ENCODE measurements around the gene PLXNA4. TPM values are rescaled to one million over a fixed set of nuclear protein-coding genes. Genes with fewer than 3 reads are reported as not detected.

Gene PLXNA4
- total and polyA plus RNA-seq, 9 of the 15 experiments (the other 6 are each of a cell fraction or from before 2014, with no cell fraction given), result under 0.01 to 0.09 TPM; not detected in 7

DNA sequence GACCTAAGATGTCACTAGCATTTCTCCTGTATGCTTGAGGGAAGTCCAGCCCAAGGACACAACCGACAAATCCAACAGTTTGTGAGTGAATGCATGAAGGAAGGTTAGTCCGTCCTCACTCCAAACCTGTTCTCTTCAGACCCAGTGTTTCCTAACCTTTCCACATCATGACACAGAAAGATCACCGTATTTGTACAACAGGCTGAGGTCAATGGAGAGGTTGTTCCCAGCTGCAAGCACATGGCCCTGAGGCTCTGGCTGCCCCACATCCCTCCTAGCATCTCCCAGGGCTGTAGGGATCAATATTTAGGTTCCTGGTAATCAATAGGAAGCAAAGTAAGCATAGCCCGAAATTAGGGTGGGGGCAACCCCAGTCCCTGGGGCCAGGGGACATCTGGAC, 227.9 kb downstream of the PLXNA4 start:
- Histone ChIP-seq H3K9ac (ENCODE audit: insufficient read depth in 1 of 2, low read depth in 2 of 2, low read length in 2 of 2) (no peak overlapping the region), H3K79me2 (ENCODE audit: control insufficient read depth, insufficient read depth, low read length) (no peaks in the 10 kb centered on the region), H3K36me3 (ENCODE audit: control insufficient read depth, insufficient read depth, low read length) (no peaks in the 10 kb centered on the region), H3K4me2 (ENCODE audit: insufficient read depth, low read length) (no peak overlapping the region), H3K4me1 (replicated peaks in 1 of 2; ENCODE audit: control insufficient read depth in 2 of 2, insufficient read depth in 2 of 2, low read length in 2 of 2) (no peaks in the 10 kb centered on the region), H3K9me3 (replicated peaks; ENCODE audit: control insufficient read depth, insufficient read depth, low read depth, low read length) (no peaks in the 10 kb centered on the region), H3K9me1 (ENCODE audit: control insufficient read depth, insufficient read depth, low read length) (no peaks in the 10 kb centered on the region), H3K4me3 (no peak overlapping the region), H4K20me1 (replicated peaks; ENCODE audit: control insufficient read depth, insufficient read depth, low read length) (no peaks in the 10 kb centered on the region), H3K27me3 (ENCODE audit: control insufficient read depth in 2 of 2, insufficient read depth in 2 of 2, low read length in 2 of 2) (peaks cover 6 to 30% of the 10 kb centered on the region in 2 experiments; a peak in 4 of 5 replicates), H3K27ac (ENCODE audit: extremely low read depth, low read depth, low read length) (no peak overlapping the region), H2AFZ (ENCODE audit: low read depth, low read length) (no peak overlapping the region)
- FAIRE-seq (no peak), DNase-seq (ENCODE audit: extremely low read depth in 1 of 4, low spot score in 3 of 4) (no peak), ATAC-seq (no peak)
- ChIA-PET CTCF (ENCODE audit: low intra/inter-chr PET ratio) (no interaction called here), POLR2A (interaction anchor here (0.7 kb wide), 1 partner anchor 75 kb away, joined by 3 read pairs; no protein-coding TSS in a partner anchor)
- in situ Hi-C loops (cut with MboI), result no loop called here
- WGBS (ENCODE audit: insufficient coverage, low coverage, missing lambda C conversion rate), result 0% methylated on average over 4 of the region's 4 CpGs
- intact Hi-C loops (cut with micrococcal nuclease), result no loop called here
- BruUV-seq (replicated peaks), result no TSS peak
- no peak for TF ChIP-seq PRPF4 (IDR thresholded peaks at IDR 0.05; ENCODE audit: insufficient read depth, low read depth, low read length, poor library complexity, severe bottlenecking)
- TF ChIP-seq, protein P1, sequence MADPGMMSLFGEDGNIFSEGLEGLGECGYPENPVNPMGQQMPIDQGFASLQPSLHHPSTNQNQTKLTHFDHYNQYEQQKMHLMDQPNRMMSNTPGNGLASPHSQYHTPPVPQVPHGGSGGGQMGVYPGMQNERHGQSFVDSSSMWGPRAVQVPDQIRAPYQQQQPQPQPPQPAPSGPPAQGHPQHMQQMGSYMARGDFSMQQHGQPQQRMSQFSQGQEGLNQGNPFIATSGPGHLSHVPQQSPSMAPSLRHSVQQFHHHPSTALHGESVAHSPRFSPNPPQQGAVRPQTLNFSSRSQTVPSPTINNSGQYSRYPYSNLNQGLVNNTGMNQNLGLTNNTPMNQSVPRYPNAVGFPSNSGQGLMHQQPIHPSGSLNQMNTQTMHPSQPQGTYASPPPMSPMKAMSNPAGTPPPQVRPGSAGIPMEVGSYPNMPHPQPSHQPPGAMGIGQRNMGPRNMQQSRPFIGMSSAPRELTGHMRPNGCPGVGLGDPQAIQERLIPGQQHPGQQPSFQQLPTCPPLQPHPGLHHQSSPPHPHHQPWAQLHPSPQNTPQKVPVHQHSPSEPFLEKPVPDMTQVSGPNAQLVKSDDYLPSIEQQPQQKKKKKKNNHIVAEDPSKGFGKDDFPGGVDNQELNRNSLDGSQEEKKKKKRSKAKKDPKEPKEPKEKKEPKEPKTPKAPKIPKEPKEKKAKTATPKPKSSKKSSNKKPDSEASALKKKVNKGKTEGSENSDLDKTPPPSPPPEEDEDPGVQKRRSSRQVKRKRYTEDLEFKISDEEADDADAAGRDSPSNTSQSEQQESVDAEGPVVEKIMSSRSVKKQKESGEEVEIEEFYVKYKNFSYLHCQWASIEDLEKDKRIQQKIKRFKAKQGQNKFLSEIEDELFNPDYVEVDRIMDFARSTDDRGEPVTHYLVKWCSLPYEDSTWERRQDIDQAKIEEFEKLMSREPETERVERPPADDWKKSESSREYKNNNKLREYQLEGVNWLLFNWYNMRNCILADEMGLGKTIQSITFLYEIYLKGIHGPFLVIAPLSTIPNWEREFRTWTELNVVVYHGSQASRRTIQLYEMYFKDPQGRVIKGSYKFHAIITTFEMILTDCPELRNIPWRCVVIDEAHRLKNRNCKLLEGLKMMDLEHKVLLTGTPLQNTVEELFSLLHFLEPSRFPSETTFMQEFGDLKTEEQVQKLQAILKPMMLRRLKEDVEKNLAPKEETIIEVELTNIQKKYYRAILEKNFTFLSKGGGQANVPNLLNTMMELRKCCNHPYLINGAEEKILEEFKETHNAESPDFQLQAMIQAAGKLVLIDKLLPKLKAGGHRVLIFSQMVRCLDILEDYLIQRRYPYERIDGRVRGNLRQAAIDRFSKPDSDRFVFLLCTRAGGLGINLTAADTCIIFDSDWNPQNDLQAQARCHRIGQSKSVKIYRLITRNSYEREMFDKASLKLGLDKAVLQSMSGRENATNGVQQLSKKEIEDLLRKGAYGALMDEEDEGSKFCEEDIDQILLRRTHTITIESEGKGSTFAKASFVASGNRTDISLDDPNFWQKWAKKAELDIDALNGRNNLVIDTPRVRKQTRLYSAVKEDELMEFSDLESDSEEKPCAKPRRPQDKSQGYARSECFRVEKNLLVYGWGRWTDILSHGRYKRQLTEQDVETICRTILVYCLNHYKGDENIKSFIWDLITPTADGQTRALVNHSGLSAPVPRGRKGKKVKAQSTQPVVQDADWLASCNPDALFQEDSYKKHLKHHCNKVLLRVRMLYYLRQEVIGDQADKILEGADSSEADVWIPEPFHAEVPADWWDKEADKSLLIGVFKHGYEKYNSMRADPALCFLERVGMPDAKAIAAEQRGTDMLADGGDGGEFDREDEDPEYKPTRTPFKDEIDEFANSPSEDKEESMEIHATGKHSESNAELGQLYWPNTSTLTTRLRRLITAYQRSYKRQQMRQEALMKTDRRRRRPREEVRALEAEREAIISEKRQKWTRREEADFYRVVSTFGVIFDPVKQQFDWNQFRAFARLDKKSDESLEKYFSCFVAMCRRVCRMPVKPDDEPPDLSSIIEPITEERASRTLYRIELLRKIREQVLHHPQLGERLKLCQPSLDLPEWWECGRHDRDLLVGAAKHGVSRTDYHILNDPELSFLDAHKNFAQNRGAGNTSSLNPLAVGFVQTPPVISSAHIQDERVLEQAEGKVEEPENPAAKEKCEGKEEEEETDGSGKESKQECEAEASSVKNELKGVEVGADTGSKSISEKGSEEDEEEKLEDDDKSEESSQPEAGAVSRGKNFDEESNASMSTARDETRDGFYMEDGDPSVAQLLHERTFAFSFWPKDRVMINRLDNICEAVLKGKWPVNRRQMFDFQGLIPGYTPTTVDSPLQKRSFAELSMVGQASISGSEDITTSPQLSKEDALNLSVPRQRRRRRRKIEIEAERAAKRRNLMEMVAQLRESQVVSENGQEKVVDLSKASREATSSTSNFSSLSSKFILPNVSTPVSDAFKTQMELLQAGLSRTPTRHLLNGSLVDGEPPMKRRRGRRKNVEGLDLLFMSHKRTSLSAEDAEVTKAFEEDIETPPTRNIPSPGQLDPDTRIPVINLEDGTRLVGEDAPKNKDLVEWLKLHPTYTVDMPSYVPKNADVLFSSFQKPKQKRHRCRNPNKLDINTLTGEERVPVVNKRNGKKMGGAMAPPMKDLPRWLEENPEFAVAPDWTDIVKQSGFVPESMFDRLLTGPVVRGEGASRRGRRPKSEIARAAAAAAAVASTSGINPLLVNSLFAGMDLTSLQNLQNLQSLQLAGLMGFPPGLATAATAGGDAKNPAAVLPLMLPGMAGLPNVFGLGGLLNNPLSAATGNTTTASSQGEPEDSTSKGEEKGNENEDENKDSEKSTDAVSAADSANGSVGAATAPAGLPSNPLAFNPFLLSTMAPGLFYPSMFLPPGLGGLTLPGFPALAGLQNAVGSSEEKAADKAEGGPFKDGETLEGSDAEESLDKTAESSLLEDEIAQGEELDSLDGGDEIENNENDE (IDR thresholded peaks at IDR 0.05; ENCODE audit: low read depth, low read length), result no peak
- TF ChIP-seq, protein P2, sequence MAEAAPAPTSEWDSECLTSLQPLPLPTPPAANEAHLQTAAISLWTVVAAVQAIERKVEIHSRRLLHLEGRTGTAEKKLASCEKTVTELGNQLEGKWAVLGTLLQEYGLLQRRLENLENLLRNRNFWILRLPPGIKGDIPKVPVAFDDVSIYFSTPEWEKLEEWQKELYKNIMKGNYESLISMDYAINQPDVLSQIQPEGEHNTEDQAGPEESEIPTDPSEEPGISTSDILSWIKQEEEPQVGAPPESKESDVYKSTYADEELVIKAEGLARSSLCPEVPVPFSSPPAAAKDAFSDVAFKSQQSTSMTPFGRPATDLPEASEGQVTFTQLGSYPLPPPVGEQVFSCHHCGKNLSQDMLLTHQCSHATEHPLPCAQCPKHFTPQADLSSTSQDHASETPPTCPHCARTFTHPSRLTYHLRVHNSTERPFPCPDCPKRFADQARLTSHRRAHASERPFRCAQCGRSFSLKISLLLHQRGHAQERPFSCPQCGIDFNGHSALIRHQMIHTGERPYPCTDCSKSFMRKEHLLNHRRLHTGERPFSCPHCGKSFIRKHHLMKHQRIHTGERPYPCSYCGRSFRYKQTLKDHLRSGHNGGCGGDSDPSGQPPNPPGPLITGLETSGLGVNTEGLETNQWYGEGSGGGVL (CRISPR knock-in tag; IDR thresholded peaks at IDR 0.05), result no peak
- TF ChIP-seq, protein P3, sequence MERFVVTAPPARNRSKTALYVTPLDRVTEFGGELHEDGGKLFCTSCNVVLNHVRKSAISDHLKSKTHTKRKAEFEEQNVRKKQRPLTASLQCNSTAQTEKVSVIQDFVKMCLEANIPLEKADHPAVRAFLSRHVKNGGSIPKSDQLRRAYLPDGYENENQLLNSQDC (CRISPR knock-in tag; IDR thresholded peaks at IDR 0.05), result no peak
- TF ChIP-seq HDAC2 (IDR thresholded peaks at IDR 0.05), result no peak
- no peak for TF ChIP-seq HDAC3 (IDR thresholded peaks at IDR 0.05; ENCODE audit: borderline replicate concordance, partially characterized antibody)
- TF ChIP-seq, protein P4, sequence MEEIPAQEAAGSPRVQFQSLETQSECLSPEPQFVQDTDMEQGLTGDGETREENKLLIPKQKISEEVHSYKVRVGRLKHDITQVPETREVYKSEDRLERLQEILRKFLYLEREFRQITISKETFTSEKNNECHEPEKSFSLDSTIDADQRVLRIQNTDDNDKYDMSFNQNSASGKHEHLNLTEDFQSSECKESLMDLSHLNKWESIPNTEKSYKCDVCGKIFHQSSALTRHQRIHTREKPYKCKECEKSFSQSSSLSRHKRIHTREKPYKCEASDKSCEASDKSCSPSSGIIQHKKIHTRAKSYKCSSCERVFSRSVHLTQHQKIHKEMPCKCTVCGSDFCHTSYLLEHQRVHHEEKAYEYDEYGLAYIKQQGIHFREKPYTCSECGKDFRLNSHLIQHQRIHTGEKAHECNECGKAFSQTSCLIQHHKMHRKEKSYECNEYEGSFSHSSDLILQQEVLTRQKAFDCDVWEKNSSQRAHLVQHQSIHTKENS (CRISPR knock-in tag; IDR thresholded peaks at IDR 0.05), result no peak
